ENCODE results near the gene HAGHL. TPM values are rescaled to one million over a fixed set of nuclear protein-coding genes. Genes with fewer than 3 reads are reported as not detected.

HAGHL gene
- total RNA-seq, 6 experiments from 2014 or later = 0.83 to 2.5 (median 1.3) TPM

DNA sequence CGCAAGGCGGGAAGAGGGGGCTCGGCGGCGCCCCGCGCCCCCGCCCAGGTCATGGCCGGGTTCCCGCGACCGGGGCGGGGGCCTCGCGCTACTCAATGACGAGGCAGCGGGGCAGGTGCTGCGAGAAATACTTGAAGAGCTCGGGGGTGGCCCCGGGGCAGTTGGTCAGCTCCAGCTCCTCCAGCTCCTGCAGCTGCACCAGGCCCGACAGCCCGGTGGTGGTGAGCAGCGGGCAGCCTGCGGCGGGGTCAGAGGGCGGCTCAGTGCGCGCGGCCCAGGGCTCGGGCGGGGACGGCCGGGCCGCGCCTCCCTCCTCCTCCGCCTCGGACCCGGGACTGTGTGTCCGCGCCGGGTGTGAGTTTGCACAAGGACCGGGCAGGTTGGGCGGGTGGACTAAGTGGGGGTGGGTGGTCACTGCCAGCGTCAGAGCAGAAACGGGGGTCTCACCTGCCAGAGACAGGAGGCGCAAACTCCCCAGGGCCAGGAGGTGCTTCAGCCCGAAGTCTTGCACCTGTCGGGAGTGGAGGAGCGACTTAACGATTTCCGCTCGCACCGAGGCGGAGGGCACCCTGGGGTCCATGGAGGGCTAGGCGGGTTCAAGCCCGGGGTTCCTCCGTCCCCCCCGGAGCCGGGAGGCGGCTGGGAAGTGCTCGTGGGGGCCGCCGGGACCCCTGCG, 32.6 kb upstream of the HAGHL start:
- TF ChIP-seq CTCF (IDR thresholded peaks at IDR 0.05) (no peak), POLR2A (IDR thresholded peaks at IDR 0.05) (no peak)
- 0% methylated on average over 1 of the region's 64 CpGs for WGBS (ENCODE audit: insufficient coverage, low coverage, low lambda C conversion rate, missing lambda C conversion rate)

DNA sequence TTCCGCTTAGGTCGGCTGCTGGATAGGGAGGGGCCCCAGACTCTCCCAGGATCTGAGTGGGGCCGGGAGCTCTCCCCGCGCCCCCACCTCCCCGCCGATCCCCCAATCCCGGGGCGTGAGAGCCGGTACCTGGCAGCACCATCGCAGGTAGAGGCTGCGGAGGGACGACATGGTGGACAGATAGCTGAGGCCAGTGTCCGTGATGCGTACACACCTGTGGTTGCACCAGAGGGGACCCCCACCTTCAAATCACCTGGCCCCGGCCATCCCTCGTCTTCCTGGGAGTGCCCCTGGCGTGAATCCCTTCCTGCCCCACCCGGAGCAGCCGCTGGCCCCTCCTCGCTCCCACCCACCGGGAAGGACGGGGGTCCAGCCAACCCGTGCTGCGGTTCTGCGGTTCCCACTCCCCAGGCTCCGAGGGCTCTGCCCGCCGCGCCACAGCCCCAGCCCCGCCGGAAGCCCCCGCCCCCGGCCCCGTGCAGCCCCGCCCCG, 32.0 kb upstream of the HAGHL start:
- Histone ChIP-seq H3K27ac (no peak overlapping the region), H3K4me3 (no peak overlapping the region), H3K4me1 (peaks cover 0 to 5% (median 2%) of the 10 kb centered on the region in 4 donors), H3K36me3 (no peaks in the 10 kb centered on the region), H3K9me3 (no peaks in the 10 kb centered on the region), H3K27me3 (peaks cover 0 to 19% of the 10 kb centered on the region in 2 donors)
- no peak for ATAC-seq
- no peak for DNase-seq
- WGBS (ENCODE audit: insufficient coverage, low coverage, low lambda C conversion rate, missing lambda C conversion rate) = 0% methylated on average over 1 of the region's 37 CpGs
- TF ChIP-seq CTCF (IDR thresholded peaks at IDR 0.05) = no peak
- no peak for TF ChIP-seq POLR2A (IDR thresholded peaks at IDR 0.05)
- intact Hi-C loops (cut with DNase I) = no loop called here

More for the DNA sequence above, 32.6 kb upstream of the HAGHL start:
- Histone ChIP-seq H3K27me3 (peaks cover 0 to 15% of the 10 kb centered on the region in 2 donors), H3K36me3 (no peaks in the 10 kb centered on the region), H3K4me1 (peaks cover 0 to 9% (median 5%) of the 10 kb centered on the region in 4 donors), H3K4me3 (no peak overlapping the region), H3K27ac (no peak overlapping the region), H3K9me3 (no peaks in the 10 kb centered on the region)
- intact Hi-C loops (cut with DNase I) = no loop called here
- DNase-seq (no peak), ATAC-seq (no peak)

DNA sequence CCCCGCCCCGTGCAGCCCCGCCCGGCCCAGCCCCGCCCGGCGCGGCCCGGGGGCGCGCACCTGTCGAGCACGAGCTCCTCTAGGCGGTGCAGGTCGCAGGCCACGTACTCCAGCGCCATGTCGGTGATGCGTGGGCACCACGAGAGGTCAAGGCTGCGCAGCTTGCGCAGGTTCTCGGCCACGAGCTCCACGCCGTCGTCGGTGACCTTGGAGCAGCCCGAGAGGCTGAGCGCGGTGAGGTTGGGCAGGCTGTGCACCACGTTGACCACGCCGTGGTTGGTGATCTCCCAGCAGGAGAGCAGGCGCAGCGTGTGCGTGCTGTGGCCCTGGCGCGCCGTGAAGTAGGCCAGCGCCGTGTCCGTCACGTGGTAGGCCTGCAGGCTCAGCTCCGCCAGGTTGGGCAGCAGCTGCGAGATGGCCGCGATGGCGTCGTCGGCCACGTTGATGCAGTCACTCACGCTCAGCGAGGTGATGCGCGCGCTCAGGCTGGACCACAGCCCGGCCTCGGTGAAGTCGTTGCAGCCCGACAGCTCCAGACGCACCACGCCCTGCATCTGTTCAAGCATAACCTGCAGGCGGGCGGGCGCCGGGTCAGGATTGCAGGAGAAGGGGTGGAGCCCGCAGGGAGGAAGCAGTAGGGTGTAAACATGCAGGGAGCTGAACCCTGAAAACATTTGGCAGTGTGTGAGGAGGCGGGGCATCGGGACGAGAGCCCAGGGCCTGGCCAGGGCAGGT, 31.4 kb upstream of the HAGHL start:
- H3K36me3 ChIP-seq = no peaks in the 10 kb centered on the region
- 0% methylated on average over 2 of the region's 71 CpGs for WGBS (ENCODE audit: insufficient coverage, low coverage, low lambda C conversion rate, missing lambda C conversion rate)
- intact Hi-C loops (cut with DNase I) = no loop called here
- no peak overlapping the region for H3K4me3 ChIP-seq
- no peaks in the 10 kb centered on the region for H3K9me3 ChIP-seq
- H3K27ac ChIP-seq = no peak overlapping the region
- DNase-seq (peak in 1 of 3 donors; percentile 33), ATAC-seq (peak in 3 of 4 donors; percentile 8 to 47 (median 40))
- peaks cover 0 to 25% of the 10 kb centered on the region in 2 donors for H3K27me3 ChIP-seq
- no peak for TF ChIP-seq POLR2A (IDR thresholded peaks at IDR 0.05)
- TF ChIP-seq CTCF (IDR thresholded peaks at IDR 0.05) = no peak
- H3K4me1 ChIP-seq = peaks cover 0 to 4% (median 1%) of the 10 kb centered on the region in 4 donors

DNA sequence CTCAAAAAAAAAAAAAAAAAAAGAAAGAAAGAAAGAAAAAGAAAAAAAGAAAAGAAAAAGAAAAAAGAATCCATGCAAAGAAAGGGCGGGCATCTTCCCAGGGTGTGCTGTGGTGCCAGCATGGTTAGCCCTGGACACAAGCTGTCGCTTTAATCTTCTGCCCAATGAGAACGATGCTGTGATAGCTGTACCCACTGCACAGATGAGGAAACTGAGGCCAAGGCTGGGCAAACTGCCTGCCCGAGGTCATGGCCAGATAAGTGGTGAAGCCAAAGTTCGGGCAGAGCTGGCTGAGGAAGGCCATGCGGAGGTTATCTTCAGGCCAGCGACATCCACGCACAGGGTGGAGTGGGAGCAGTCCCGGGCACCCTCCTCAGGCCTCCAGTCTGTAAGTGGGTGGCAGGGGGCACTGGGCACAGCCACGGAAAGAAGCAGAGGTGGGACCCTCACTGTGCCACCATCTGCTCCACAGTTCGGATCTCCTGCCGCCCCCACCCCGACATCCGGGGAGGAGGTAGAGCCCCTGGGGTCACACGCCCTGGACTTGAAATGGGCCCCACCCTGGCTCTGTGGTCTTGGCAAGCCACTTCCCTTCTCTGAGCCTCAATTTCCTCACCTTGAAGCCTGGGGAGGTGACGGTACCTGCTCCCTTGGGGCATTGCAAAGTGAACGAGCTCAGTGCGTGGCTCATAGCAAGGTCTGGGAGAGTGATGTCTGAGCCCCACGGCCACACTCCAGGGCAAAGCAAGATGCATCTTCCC, 27.8 kb upstream of the HAGHL start:
- Histone ChIP-seq H3K9me3 (no peaks in the 10 kb centered on the region), H3K27ac (no peak overlapping the region), H3K27me3 (peaks cover 8 to 29% of the 10 kb centered on the region in 2 donors), H3K4me3 (no peak overlapping the region), H3K36me3 (no peaks in the 10 kb centered on the region), H3K4me1 (peaks cover 0 to 4% (median 0%) of the 10 kb centered on the region in 4 donors)
- WGBS (ENCODE audit: insufficient coverage, low coverage, low lambda C conversion rate, missing lambda C conversion rate) = 51% methylated on average over 3 of the region's 19 CpGs
- DNase-seq (no peak), ATAC-seq (no peak)
- intact Hi-C loops (cut with DNase I) = no loop called here
- TF ChIP-seq POLR2A (IDR thresholded peaks at IDR 0.05) (no peak), CTCF (IDR thresholded peaks at IDR 0.05) (no peak)
